ENCODE data around the gene CPM.
"Not testable (repeated sequence)": the region's sequence is repeated elsewhere in the genome, so short reads cannot be mapped to it uniquely, and the experiment has no call there.

CPM gene

DNA sequence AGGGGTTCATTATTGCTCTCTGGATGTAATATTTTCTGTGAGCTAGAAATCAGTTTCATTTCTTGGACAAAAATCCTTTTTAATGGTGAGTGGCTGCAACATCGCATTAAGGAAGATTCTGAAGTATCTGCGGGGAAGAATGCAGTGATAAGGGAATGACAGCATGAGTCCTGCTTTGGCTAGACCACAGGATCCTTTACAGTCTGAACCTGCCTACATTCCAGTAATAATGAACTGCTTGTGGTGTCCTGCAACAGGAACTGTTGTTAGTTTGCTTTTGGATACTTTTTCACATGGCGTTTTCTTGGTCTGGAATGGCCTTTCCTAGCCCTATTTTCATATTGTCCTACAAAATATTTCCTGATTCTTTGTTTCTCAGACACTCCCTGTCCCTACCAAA, 109.3 kb downstream of the CPM start:
- no peak for DNase-seq

DNA sequence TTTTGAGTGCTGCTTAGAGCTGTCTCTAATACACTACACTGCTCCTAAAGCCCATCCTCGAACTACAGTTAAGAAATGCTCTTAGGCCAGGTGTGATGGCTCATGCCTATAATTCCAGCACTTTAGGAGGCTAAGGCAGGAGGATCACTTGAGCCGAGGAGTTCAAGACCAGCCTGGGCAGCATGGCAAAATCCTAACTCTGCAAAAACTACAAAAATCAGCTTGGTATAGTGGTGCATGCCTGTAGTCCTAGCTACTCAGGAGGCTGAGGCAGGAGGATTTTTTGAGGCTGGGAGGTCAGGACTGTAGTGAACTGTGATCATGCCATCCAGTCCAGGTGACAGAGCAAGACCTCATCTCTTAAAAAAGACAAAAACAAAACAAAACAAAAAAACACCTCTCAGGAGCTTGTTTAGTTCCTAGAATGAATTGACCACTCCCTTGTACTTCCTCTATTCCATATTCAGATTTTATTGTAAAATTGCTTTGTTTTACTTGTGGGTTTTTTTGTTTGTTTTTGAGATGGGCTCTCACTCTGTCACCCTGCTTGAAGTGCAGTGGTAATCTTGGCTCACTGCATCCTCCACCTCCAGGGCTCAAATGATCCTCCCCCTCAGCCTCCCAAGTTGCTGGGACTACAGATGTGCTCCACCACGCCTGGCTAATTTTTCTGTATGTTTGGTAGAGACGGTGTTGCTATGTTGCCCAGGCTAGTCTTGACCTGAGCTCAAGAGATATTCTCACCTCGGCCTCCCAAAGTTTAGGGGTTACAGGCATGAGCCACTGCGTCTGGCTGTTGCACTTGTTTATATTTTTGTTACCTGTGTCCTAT, 111.4 kb downstream of the CPM start:
- no peak for DNase-seq

DNA sequence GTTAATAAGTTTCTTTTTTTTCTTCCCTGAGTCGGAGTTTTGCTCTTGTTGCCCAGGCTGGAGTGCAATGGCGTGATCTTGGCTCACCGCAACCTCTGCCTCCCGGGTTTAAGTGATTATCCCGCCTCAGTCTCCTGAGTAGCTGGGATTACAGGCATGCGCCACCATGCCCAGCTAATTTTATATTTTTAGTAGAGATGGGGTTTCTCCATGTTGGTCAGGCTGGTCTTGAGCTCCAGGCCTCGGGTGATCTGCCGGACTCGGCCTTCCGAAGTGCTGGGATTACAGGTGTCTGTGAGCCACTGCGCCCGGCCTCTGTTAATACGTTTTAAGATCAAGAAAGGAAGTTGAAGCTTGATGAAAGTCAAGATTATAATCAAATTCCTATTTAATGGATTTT, 113.5 kb downstream of the CPM start:
- not testable (repeated sequence) for DNase-seq

DNA sequence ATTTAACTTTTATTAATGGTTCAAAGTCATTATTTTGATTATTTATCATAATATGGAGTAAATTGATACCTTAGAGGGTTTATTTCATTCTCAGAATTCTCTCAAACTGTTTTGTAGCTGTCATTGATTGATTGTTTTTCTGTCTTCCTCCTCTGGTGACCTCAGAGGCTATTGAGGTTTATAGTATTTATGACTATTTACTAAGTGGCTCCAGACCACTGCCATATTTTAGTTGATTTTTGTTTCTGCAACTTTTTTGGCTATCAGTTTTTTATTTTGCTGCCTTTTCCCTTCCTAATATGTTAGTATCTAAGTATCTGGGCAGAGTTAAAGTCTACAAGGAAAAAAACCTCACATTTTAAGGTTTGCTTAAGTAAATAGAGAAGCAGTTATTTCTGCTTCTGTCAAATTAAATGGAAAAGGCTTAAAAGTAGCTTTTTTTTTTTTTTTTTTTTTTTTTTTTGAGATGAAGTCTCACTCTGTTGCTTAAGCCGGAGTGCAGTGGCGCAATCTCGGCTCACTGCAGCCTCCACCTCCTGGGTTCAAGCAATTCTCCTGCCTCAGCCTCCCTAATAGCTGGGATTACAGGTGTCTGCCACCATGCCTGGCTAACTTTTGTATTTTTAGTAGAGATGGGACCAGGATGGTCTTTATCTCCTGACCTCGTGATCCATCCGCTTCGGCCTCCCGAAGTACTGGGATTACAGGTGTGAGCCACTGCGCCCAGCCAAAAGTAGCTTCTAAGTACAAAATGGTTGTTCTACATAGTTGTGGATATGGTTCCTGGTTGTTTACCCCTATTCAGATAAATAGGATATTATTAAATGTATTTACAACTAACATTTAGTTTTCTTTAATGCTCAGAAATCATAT, 116.8 kb downstream of the CPM start:
- DNase-seq, result no peak

DNA sequence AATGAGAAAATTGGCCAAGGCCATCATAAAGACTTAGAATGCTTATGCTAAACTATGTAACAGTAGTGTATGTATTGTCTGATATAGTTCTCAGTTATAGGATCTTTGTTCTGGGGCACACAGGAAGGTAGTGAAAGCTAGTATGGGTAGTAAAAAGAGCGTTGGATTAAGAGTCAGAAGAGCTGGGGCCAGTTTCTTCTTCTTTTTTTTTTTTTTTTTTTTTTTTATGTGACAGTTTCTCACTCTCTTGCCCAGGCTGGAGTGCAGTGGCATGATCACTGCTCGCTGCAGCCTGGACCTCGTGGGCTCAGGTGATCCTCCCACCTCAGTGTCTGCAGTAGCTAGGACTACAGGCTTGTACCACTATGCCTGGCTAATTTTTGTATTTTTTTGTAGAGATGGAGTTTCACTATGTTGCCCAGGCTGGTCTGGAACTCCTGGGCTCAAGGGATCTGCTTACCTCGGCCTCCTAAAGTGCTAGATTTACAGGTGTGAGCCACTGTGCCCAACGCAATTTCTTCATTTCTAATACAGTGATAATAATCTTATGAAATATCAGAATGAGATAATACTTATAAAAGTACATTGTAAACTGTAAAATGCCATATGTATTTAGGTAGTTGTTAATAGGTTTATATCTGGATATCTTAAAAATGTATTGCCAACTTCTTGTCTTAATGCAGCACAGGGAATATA, 117.6 kb downstream of the CPM start:
- no peak for DNase-seq

DNA sequence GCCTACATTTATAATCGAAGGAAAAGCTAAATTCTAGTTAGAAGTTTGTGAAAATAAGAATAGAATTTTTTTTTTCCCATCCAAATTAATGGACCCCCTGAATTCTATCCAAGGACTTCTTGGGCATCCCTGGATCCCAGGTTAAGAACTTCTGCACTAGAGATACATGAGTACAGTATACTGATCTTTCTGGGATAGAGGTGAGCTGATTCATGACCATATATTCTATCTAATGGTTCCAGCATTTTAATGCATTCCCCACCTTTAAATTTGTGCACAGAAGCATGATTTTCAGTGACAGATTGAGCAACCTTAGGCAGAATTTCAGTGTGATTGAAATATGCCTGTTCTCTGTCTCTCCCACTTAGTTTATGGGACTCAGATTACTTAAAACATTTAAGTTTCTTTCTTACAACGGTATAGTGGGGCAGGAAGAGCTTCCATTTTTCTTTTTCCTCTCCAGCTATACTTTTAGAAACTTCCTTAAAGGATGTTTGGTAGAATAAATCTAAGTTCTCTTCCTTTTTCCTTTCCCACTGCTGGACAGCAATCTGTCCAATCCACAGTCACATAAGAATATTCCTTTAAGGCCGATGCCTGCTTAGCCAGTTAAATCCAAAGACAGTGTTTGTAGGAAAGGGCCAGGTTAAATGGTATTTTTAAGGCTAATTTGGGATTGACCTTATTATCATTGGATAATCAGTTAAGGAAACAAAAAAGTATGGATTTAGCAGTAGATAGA, 118.3 kb downstream of the CPM start:
- no peak for DNase-seq

DNA sequence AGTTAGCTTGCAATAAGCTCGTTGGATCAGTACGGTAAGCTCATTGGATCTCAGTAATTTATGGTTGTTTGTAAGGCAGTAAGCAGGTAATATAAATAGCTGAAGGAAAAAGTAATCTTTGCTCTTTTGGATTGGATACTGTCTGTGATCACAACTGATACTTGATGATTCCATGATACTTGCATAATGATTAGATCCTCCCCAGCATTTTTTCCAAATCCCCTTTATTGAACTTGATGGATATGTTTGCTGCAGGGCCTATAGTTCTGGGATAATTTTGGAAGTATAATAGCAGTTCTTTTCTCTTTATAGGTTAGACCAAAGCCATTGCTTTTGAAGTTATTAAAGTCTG, 119.8 kb downstream of the CPM start:
- DNase-seq, result no peak

DNA sequence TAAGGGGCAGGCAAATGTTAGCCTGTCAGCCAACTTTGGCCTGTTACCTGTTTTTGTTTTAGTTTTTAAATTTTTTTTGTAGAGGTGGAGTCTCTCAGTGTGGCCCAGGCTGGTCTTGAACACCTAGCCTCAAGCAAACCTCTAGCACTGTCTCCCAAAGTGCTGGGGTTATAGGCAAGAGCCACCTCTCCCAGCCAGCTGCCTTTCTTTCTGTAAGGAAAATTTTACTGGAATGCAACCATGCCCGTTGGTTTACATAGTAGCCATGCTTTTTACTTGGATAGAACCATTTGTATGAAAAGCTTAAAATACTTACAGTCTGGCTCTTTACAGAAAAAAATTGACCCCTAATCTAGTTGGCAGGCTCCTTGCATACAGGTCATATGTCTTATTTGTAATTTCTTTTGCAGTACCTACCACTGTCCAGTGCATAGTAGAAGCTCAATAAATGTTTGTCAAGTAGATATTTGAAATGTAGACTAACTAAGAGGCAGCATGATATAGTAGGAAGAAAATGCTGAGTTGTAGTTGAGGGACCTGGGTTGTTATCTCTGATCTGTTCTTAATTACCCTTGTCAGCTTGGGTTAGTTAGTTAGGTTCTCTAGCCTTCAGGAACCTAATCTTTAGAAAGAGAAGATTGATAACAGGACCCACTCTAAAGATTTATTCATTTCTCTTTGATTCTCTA, 120.3 kb downstream of the CPM start:
- no peak for DNase-seq

DNA sequence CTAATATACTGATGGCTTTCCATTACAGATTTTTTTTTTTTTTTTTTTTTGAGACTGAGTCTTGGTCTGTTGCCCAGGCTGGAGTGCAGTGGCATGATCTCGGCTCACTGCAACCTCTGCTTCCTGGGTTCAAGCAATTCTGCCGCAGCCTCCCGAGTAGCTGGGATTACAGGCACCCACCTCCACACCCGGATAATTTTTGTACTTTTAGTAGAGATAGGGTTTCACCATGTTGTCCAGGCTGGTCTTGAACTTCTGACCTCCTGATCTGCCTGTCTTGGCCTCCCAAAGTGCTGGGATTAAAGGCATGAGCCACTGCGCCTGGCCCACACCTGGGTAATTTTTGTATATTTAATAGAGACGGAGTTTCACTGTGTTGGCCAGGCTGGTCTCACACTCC, 121.4 kb downstream of the CPM start:
- not testable (repeated sequence) for DNase-seq

DNA sequence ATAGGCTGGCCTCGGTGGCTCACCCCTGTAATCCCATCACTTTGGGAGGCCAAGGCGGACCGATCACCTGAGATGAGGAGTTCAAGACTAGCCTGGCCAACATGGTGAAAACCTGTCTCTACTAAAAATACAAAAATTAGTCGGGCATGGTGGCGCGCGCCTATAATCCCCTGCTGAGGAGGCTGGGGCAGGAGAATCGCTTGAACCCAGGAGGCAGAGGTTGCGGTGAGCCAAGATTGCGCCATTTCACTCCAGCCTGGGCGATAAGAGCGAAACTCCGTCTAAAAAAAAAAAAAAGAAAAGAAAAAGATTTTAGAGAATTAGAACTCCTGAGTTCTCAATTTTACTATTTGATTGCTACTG, 123.0 kb downstream of the CPM start:
- not testable (repeated sequence) for DNase-seq

DNA sequence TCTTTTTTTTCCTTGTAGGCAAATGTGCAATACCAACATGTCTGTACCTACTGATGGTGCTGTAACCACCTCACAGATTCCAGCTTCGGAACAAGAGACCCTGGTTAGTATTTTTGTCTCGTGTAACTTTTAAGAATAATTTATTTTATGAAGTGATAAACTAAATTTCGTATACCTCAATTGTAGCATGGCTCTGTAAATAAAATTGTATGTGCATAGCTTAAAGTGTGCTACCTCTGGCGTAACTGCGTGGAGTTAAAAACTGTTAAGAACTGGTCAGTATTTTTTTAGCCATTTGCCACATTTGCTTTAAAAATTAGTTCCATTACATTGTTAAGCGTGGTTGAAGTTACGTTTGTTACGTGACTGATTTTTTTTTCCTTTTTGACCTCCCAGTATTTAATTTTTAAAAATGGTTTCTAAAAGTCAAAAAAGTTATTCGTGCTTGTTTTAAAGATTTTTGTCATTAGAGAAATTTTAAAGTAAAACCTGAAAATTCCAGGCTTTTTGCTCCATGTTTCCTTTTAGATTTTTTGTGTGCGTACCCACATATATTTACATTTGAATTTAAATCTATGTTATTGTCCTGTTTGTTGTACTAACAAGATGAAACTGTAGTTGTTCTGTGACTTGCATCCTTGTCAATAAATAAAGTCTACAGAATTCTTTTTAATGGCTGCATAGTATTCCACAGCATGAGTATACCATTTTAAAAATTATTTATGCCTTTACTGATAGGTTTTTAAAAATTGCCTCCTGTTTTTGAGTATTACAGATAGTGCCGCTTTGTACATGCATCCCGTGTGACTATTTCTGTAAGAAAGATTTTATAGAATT, 123.6 kb downstream of the CPM start:
- no peak for DNase-seq

DNA sequence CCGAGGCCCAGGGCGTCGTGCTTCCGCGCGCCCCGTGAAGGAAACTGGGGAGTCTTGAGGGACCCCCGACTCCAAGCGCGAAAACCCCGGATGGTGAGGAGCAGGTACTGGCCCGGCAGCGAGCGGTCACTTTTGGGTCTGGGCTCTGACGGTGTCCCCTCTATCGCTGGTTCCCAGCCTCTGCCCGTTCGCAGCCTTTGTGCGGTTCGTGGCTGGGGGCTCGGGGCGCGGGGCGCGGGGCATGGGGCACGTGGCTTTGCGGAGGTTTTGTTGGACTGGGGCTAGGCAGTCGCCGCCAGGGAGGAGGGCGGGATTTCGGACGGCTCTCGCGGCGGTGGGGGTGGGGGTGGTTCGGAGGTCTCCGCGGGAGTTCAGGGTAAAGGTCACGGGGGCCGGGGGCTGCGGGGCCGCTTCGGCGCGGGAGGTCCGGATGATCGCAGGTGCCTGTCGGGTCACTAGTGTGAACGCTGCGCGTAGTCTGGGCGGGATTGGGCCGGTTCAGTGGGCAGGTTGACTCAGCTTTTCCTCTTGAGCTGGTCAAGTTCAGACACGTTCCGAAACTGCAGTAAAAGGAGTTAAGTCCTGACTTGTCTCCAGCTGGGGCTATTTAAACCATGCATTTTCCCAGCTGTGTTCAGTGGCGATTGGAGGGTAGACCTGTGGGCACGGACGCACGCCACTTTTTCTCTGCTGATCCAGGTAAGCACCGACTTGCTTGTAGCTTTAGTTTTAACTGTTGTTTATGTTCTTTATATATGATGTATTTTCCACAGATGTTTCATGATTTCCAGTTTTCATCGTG, 124.4 kb downstream of the CPM start:
- DNase-seq, result peak; percentile 94

DNA sequence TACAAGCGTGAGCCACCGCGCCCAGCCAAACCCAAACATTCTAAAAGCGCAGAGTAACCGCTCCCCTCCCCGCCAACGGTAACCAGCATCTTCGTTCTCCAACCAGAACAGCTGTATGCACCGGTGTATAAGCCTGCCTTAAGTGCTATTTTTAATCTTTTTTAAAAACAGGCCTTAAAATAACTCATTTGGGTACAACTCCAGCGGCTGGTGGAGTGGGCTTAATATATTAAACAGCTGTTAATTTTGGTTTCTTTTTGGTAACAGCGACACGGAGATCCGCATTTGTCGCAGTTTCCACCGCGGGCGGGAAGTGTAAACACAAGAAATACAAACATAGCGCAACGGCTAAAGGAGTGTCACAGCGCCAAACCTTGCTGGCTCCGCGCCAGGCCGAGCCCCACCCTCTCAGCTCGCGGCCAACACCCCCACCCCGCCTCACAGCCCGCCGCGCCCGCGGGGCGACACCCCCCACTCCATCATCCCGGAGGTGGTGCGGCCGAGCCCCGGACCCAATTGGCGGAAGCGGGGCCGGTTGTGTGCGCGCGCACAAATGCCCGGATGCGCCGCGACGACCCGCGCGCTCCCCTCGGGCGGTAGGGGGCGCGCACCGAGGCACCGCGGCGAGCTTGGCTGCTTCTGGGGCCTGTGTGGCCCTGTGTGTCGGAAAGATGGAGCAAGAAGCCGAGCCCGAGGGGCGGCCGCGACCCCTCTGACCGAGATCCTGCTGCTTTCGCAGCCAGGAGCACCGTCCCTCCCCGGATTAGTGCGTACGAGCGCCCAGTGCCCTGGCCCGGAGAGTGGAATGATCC, 125.2 kb downstream of the CPM start, which contains the start of gene MDM2:
TSS of gene MDM2 (plus strand) at position 602 of the 812 bp plus-strand sequence. CDS start 301 bp downstream, outside the sequence.
- peak; percentile 95 for DNase-seq

DNA sequence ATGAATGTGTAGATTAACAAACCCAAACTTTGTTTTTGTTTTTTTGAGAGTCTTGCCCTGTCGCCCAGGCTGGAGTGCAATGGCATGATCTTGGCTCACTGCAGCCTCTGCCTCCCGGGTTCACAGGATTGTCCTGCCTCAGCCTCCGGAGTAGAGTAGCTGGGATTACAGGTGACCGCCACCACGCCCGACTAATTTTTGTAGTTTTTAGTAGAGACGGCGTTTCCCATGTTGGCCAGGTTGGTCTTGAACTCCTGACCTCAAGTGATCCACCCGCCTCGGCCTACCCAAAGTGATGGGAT, 125.7 kb downstream of the CPM start:
- DNase-seq, result not testable (repeated sequence)

DNA sequence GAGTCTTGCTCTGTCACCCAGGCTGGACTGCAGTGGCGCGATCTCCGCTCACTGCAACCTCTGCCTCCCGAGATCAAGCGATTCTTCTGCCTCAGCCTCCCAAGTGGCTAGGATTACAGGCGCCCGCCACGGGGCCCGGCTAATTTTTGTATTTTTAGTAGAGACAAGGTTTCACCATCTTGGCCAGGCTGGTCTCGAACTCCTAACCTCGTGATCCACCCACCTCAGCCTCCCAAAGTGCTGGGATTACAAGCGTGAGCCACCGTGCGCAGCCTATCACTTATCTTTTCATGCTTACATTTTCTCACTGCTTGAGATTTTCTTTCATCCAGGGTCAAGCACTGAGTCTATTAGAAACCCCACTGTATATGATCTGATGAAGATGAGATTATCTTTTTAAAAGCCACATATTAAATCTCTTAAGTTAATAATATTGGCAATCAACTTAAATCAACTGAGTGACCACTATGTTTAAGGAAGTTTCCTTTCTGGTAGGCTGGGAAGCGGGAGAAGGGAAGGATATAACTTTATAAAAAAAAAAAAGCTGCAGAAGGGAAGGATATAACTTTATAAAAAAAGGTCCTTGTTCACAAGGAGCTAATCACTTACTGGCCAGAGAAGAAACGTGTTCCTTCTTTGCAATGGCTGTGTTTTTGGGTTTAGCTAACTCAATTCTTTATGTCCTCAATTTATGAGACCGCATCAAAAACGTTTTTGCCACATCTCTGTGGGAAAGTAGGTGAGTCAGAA, 126.3 kb downstream of the CPM start:
- peak; percentile 37 for DNase-seq

DNA sequence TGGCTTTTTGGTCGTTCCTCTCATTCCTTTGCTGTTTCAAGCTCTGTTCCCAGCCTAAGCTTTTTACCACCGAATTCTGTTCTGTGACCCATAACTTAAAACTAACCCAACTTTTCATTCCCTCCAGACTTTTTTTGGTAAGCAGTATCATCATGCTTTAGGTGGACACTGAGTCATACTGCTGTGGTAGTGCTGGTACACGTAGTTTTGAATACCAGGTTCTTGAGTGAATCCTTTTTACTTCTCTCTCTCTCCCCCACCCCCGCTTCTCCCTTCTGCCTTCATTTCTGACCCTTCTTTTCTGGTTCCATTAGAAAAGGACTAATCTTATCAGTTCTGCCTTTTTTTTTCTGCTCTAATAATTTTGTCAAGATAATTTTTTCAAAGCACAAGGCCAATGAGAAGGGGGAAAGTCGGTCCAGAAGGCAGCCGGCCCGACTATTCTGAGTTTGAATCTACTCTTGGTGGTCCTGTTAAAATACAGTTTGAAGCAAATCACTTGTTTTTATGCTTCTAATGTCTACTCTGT, 127.3 kb downstream of the CPM start:
- DNase-seq, result no peak

DNA sequence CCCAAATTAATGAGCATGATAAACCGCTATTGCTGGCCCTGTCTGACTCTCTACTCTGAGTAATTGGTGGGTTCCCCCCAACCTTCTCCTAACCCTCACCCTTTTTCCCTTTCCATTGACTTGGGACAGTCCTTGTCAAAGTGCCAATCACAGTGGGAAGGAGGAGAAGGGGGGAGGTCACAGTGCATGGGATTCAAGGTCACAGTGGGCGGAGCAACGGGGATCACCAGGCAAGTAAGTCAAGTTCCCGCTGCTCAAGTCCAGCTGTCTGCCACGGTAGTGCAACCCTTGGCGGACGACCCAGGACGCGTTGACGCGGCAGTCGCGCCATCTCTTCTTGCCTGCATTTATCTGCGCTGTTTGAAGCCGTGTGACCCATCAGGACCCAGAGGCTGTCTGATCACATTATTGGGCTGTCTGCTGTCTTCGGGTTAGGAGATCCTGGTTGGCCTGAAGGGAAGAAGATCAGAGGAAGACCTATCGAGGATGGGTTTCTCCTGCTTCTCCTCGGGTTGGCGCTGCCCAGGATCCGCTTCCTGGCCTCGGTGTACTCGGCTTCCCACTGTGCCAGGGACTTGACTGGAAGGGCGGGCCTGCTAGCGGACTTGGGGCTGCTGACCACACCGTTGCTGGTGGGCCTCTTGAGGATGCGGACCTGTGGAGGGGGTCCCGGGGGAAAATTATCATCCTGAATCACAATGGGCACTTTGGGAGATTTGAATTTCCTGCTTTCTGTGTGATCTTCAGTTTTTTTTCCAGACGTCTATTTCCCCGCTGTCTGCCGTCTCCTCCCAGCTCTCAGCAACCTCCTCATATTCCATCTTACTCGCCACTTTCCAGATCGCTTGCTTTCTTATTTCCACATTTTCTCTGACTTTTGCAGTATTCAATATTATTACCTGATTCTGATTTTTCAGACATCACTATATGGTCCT, 128.0 kb downstream of the CPM start:
- DNase-seq, result no peak

Data from inflammatory macrophage treated with lipopolysaccharide for 4 hours (primary cell).